Inflammatory macrophage (primary cell): ENCODE measurements around the gene MAP7D2.

Experiments used
- DNase-seq, 2 donors: peaks; one replicate each; pipeline ENCODE4 v3.0.0-alpha.2; 2020 to 2022

Gene MAP7D2

GRCh38 chrX:20112022-20112774 is 4.5 kb downstream of the MAP7D2 start:
- DNase-seq: no peak

GRCh38 chrX:20111271-20111670 is 5.4 kb downstream of the MAP7D2 start:
- DNase-seq: no peak

GRCh38 chrX:20101934-20102581 is 14.6 kb downstream of the MAP7D2 start:
- no peak for DNase-seq

- no peak for DNase-seq
Observed at GRCh38 chrX:20091499-20091898, 25.2 kb downstream of the MAP7D2 start.

- DNase-seq: no peak
Observed at GRCh38 chrX:20089845-20090244, 26.9 kb downstream of the MAP7D2 start.

GRCh38 chrX:20080277-20080676 is 36.4 kb downstream of the MAP7D2 start:
- DNase-seq: no peak

GRCh38 chrX:20071511-20072079 is 45.1 kb downstream of the MAP7D2 start:
- DNase-seq: no peak

GRCh38 chrX:20067709-20068561 is 48.8 kb downstream of the MAP7D2 start:
- DNase-seq: peak; percentile 64 to 67

GRCh38 chrX:20066968-20067708 is 49.6 kb downstream of the MAP7D2 start:
- peak in 1 of 2 donors; percentile 2 for DNase-seq

GRCh38 chrX:20063716-20064351 is 52.9 kb downstream of the MAP7D2 start:
- DNase-seq: no peak

GRCh38 chrX:20063153-20063552 is 53.6 kb downstream of the MAP7D2 start:
- DNase-seq: no peak

GRCh38 chrX:20061855-20062254 is 54.9 kb downstream of the MAP7D2 start:
- peak in 1 of 2 donors; percentile 2 for DNase-seq

GRCh38 chrX:20060961-20061748 is 55.6 kb downstream of the MAP7D2 start:
- no peak for DNase-seq

- DNase-seq: no peak
Observed at GRCh38 chrX:20059467-20060128, 57.1 kb downstream of the MAP7D2 start.

GRCh38 chrX:20057479-20057878 is 59.2 kb downstream of the MAP7D2 start:
- DNase-seq: no peak

- no peak for DNase-seq
Observed at GRCh38 chrX:20056704-20057103, 60.0 kb downstream of the MAP7D2 start.

- no peak for DNase-seq
Observed at GRCh38 chrX:20053537-20053936, 63.2 kb downstream of the MAP7D2 start.

GRCh38 chrX:20046864-20047263 is 69.8 kb downstream of the MAP7D2 start:
- no peak for DNase-seq

- no peak for DNase-seq
Observed at GRCh38 chrX:20046223-20046622, 70.5 kb downstream of the MAP7D2 start.

- DNase-seq: no peak
Observed at GRCh38 chrX:20042221-20042620, 74.5 kb downstream of the MAP7D2 start.
